HG03045 (cell line): Measurements from ENCODE around the gene ORMDL3.
"Not testable (repeated sequence)": the region's sequence is repeated elsewhere in the genome, so short reads cannot be mapped to it uniquely, and the experiment has no call there.

Experiments used
- ATAC-seq: cut with Tn5 transposase; IDR thresholded peaks from one replicate; pipeline ENCODE4 v1.9.1; 2021; ENCODE audit warnings: mild to moderate bottlenecking, moderate library complexity; ENCODE audit not compliant: unreplicated experiment

The ORMDL3 gene

GRCh38 chr17:39887078-39887477, 40.3 kb downstream of the ORMDL3 start:
- no peak for ATAC-seq

GRCh38 chr17:39886102-39886501, 41.3 kb downstream of the ORMDL3 start:
- not testable (repeated sequence) for ATAC-seq

GRCh38 chr17:39872751-39873150, 54.6 kb downstream of the ORMDL3 start:
- no peak for ATAC-seq

- no peak for ATAC-seq
These were observed 55.6 kb downstream of the ORMDL3 start for GRCh38 chr17:39871801-39872200.
